ENCODE measurements around the gene OPA3. TPM values are rescaled to one million over a fixed set of nuclear protein-coding genes. Genes with fewer than 3 reads are reported as not detected.
A peak's percentile ranks its signal among the peaks of the same experiment; 100 is the strongest.

Gene OPA3
- total and polyA plus RNA-seq, 10 of the 15 experiments (the other 5 are each of a cell fraction or from before 2014, with no cell fraction given) = 2.2 to 24.3 (median 13.3) TPM

GRCh38 chr19:45506989-45507871, 77.4 kb downstream of the OPA3 start, which contains the start of gene VASP (continued):
- TF ChIP-seq EZH2 (IDR thresholded peaks at IDR 0.05; ENCODE audit: borderline replicate concordance, control insufficient read depth, low read depth, low read length) (no peak), IRF3 (IDR thresholded peaks at IDR 0.05) (no peak), ZBED1 (IDR thresholded peaks at IDR 0.05; ENCODE audit: borderline replicate concordance) (peak; percentile 72; the same call in 1 of the 2 replicates), NFYB (IDR thresholded peaks at IDR 0.05; ENCODE audit: insufficient read depth, low read depth, low read length) (no peak), FOS (IDR thresholded peaks at IDR 0.05; ENCODE audit: borderline replicate concordance, extremely low read depth, insufficient read length) (no peak), PAX8 (IDR thresholded peaks at IDR 0.05) (no peak), HDAC6 (IDR thresholded peaks at IDR 0.05; ENCODE audit: unreplicated experiment) (peak; percentile 76), CBX3 (IDR thresholded peaks at IDR 0.05; ENCODE audit: borderline replicate concordance, low read depth) (no peak), POLR2AphosphoS5 (IDR thresholded peaks at IDR 0.05; ENCODE audit: low read length) (peak; percentile 99), GABPA (IDR thresholded peaks at IDR 0.05; ENCODE audit: low read depth) (no peak), RBBP5 (conservative IDR thresholded peaks at IDR 0.05) (no peak), NRF1 (conservative IDR thresholded peaks at IDR 0.05; ENCODE audit: low read depth, low read length) (no peak), POLR2A (IDR thresholded peaks at IDR 0.05; ENCODE audit: low read depth, low read length) (peak; percentile 100), NR2C1 (IDR thresholded peaks at IDR 0.05) (no peak), KAT2A (conservative IDR thresholded peaks at IDR 0.05; ENCODE audit: control insufficient read depth, low read depth, low read length) (no peak; the same call in 1 of the 2 replicates), MTA2 (IDR thresholded peaks at IDR 0.05; ENCODE audit: low read depth) (peak; percentile 69), KLF5 (IDR thresholded peaks at IDR 0.05; ENCODE audit: partially characterized antibody) (no peak), CUX1 (IDR thresholded peaks at IDR 0.05; ENCODE audit: insufficient replicate concordance, low read depth, low read length) (no peak), MXI1 (IDR thresholded peaks at IDR 0.05; ENCODE audit: low read depth, low read length) (no peak; the same call in 1 of the 2 replicates), IKZF1 (conservative IDR thresholded peaks at IDR 0.05) (peak; percentile 58), ATF3 (IDR thresholded peaks at IDR 0.05; ENCODE audit: borderline replicate concordance, extremely low read depth, low read depth, low read length) (no peak)

Measured in GM12878 (cell line).